ENCODE data around the gene LRRC37B. TPM values are rescaled to one million over a fixed set of nuclear protein-coding genes. Genes with fewer than 3 reads are reported as not detected.
A peak's percentile ranks its signal among the peaks of the same experiment; 100 is the strongest.
"Not testable (repeated sequence)": the region's sequence is repeated elsewhere in the genome, so short reads cannot be mapped to it uniquely, and the experiment has no call there.

LRRC37B gene
- total RNA-seq, 4 donors from 2014 or later, result 7.6 to 29.3 (median 14.7) TPM

DNA sequence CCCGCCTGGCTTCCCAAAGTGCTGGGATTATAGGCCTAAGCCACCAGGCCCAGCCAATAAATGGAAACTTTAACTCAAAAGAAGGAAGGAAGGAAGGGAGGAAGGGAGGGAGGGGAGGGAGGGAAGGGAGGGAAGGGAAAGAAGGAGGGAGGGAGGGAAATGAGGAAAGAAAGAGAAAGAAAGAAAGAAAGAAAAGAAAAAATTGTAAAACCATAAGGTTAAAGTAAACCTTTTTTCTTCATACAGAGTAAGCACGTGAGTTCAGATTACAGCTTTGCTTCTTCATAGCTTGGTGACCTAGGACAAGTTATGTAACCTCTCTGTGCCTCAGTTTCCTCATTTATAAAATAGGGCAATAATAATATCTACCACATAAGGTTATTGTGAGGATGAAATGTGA is 26.0 kb downstream of the LRRC37B start:
- DNase-seq (ENCODE audit: low spot score), result no peak
- no peak for ATAC-seq (ENCODE audit: low FRiP score)
- TF ChIP-seq, protein P1, sequence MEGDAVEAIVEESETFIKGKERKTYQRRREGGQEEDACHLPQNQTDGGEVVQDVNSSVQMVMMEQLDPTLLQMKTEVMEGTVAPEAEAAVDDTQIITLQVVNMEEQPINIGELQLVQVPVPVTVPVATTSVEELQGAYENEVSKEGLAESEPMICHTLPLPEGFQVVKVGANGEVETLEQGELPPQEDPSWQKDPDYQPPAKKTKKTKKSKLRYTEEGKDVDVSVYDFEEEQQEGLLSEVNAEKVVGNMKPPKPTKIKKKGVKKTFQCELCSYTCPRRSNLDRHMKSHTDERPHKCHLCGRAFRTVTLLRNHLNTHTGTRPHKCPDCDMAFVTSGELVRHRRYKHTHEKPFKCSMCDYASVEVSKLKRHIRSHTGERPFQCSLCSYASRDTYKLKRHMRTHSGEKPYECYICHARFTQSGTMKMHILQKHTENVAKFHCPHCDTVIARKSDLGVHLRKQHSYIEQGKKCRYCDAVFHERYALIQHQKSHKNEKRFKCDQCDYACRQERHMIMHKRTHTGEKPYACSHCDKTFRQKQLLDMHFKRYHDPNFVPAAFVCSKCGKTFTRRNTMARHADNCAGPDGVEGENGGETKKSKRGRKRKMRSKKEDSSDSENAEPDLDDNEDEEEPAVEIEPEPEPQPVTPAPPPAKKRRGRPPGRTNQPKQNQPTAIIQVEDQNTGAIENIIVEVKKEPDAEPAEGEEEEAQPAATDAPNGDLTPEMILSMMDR (IDR thresholded peaks at IDR 0.05), result no peak

DNA sequence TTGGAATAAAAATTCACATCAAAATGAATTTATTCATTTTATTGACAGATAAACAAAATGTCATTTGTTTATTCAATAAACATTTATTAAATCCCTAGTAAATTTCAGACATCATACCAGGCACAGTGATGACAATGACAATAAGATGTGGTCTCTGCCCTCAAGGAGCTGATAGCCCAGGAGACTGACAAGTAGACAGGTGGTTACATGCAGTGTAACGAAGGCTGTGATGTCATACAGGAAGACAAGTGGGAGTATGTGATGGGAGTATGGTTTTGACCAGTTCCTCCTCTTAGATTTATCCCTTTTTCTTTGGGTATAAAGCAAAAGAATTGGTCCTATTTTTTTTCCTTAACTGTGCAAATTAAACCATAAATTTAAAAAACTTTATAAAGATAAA is 26.6 kb downstream of the LRRC37B start:
- not testable (repeated sequence) for DNase-seq (ENCODE audit: low spot score); ATAC-seq (ENCODE audit: low FRiP score)

DNA sequence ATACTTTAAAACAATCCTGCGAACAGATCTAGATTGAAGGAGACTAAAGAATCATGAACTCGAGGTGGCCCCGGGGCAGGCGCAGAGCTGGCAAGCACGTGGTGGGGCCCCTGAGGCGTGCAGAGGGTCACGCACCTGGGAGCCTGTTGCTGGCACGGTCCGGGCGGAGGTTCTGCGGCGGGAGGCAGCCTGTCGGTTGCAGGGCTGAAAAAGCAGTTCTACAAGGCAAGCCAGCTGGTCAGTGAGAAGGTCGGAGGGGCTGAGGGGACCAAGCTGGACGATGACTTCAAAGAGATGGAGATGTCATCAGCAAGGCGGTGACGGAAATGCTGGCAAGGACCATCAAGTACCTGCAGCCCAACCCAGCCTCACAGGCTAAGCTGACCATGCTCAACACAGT is 33.1 kb downstream of the LRRC37B start:
- not testable (repeated sequence) for DNase-seq (ENCODE audit: low spot score); ATAC-seq (ENCODE audit: low FRiP score)

DNA sequence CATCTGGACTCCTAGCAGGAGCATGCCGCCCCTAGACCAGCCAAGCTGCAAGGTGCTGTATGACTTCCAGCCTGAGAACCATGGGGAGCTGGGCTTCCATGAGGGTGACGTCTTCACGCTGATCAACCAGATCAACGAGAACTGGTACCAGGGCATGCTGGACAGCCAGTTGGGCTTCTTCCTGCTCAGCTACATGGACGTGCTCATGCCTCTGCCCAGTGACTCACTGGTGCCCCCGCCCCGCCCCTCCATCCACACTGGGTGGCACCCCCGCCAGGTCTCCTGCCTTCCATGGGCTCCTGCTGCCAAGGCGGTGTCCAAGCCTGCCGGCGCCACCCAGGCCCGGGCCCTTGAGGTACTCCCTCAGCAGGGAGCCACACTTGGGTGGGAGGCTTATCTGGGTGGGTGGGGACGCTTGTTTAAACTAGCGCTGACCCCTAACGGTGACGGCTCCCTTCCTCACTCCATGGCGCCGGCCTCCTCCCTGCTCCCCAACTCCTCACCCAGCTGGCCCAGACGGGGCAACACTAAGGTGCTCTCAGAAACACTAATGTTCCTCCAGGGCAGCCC is 34.2 kb downstream of the LRRC37B start:
- not testable (repeated sequence) for DNase-seq (ENCODE audit: low spot score)

DNA sequence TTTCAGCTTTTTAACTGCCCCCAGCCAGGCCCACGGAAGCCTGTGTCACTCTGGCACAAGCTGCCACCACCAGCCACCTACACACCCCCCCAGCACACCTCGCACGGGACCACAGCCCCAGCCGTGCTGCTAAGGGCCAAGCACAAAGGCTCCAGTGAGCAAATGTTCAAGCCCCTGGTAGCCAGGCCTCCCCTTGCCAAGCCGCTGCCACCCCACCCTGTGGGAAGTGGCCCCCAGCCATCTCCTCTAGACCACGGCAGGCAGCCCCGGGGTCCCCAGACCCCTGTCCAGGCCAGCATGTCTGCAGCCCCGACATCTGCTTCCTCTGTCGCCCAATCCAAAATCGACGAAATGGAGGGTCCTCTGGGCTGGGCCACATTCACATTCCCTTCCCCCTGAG is 35.1 kb downstream of the LRRC37B start:
- not testable (repeated sequence) for ATAC-seq (ENCODE audit: low FRiP score); DNase-seq (ENCODE audit: low spot score)

More for the DNA sequence above, 34.2 kb downstream of the LRRC37B start:
- not testable (repeated sequence) for ATAC-seq (ENCODE audit: low FRiP score)

DNA sequence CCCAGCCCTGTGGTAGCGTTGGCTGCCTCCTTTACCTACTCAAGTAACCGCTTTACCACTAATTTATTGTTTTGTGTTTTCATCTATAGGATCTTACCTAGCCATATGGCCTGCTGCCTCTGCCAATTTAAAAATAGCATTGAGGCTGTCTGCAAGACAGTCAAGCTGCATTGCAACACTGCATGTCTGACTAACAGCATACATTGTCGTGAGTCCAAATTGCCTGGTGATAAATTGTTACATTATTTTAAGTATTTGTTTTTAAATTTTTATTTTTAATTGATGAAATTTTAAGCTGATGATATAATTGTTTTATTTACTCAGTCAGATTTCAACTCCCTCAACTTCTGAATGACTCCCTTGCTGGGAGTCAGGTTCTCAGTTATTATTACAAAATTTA is 38.4 kb downstream of the LRRC37B start:
- not testable (repeated sequence) for DNase-seq (ENCODE audit: low spot score); ATAC-seq (ENCODE audit: low FRiP score)

DNA sequence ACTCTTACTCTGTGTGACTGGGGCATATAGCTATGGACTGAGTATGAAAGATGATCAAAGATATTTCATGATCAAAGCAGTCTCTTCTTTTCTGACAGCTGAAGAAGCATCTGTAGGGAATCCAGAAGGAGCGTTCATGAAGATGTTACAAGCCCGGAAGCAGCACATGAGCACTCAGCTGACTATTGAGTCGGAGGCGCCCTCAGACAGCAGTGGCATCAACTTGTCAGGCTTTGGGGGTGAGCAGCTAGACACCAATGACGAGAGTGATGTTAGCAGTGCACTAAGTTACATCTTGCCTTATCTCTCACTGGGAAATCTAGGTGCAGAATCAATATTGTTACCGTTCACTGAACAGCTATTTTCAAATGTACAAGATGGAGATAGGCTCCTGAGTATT is 40.5 kb downstream of the LRRC37B start:
- DNase-seq (ENCODE audit: low spot score); ATAC-seq (ENCODE audit: low FRiP score): not testable (repeated sequence)

DNA sequence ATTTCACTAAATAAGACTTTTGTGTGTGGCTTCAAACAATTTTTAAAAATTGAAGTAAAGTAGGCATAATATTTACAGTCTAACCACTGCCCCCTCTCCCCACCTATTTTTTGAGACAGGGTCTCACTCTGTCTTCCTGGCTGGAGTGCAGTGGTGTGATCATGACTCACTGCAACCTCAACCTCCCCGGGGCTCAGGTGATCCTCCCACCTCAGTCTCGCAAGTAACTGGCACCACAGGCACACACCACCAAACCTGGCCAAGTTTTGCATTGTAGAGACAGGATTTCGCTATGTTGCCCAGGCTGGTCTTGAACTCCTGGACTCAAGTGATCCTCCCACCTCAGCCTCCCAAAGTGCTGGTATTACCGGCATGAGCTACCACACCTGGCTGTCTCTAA is 47.8 kb downstream of the LRRC37B start:
- not testable (repeated sequence) for DNase-seq (ENCODE audit: low spot score); ATAC-seq (ENCODE audit: low FRiP score)

DNA sequence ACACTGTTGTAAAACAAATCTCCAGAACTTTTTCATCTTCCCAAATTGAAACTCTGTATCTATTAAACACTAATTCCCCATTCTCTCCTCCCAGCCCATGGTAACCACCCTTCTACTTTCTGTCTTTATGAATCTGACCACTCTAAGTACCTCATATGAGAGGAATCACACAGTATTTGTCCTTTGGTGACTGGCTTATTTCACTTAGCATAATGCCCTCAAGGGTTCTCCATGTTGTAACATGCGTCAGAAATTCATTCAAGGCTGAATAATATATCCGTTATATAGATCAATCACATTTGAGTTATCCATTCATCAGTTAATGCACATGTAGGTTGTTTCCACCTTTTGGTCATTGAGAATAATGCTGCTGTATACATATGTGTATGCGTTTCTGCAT is 48.2 kb downstream of the LRRC37B start:
- DNase-seq (ENCODE audit: low spot score); ATAC-seq (ENCODE audit: low FRiP score): not testable (repeated sequence)

DNA sequence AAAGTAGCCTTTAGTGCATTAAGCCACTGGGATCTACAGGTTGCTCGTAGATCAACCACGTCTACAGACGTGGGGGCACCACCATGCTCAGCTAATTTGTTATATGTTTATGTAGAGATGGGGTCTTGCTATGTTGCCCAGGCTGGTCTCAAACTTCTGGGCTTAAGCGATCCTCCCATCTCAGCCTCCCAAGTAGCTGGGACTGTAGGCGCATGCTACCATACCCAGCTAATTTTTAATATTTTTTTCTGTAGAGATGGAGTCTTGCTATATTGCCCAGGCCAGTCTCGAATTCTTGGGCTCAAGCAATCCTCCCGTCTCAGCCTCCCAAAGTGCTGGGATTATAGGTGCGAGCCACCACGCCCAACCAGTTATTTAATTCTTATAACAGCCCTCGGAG is 49.3 kb downstream of the LRRC37B start:
- DNase-seq (ENCODE audit: low spot score); ATAC-seq (ENCODE audit: low FRiP score): not testable (repeated sequence)

DNA sequence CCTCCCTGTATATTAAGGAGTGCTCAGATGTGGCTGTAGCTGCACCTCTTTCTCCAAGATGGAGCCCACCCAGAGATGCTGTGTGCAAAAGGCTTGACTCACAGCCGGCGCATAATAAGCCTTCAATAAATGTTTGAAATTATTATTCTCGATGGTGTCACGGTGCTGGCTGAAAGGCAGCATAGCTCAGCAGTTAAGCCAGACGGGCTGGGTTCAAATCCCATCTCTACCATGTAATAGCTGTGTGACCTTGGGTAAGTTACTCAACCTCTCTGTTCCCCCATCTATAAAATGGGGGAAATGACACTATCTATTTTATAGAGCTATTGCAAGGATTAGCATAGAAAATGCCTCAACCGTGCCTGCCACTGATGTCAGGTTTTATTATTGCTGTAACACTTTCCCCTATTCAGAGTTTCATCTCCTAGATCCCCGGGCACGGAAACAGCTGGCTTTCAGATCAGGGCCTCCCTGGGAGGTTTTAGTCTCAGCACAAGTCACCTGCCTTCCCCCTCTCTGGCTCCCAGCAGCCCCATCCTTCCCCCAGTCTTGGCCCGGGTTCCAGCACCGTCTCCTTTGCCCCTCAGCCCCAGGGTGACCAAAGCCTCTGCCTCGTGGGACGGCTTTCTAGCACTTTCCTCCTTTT is 50.4 kb downstream of the LRRC37B start:
- not testable (repeated sequence) for ATAC-seq (ENCODE audit: low FRiP score); DNase-seq (ENCODE audit: low spot score)

DNA sequence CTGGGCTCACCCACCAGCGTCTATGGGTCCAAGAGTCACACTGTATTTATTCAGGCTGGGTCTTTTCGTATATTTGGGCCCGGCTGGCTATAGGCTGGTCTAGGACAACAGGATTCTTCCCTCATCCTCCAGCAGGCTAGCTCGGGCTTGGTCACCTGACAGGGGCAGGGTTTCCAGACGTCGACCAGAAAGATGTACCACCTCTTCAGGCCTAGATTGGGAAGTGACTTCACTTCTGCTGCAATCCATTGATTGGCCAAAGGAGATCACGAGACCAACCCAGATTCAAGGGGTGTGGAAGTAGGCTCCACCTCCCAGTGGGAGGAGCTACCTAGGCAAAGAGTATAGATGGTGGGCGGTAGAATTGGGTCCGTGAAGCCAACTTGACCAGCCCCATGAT is 53.5 kb downstream of the LRRC37B start:
- not testable (repeated sequence) for ATAC-seq (ENCODE audit: low FRiP score); DNase-seq (ENCODE audit: low spot score)

DNA sequence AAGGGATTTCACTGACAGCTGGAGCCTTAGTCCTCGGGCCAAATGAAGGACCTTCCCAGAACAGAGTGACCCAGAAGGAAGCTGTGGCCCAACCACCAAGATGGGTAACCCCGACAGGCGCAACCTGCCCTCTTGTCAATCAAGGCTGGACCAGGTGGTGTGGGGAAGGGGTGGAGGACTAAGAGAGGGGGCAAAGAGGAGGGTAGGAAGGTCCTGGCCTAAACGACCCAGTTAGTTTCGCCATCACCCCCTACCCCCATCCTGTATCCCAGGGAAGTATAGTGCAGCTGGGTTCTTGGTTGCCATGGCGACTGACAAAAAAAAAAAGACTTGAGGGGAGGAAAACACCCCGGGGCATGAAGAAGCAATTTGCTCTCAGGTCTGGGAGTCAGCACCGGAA is 54.7 kb downstream of the LRRC37B start:
- DNase-seq (ENCODE audit: low spot score); ATAC-seq (ENCODE audit: low FRiP score): not testable (repeated sequence)

DNA sequence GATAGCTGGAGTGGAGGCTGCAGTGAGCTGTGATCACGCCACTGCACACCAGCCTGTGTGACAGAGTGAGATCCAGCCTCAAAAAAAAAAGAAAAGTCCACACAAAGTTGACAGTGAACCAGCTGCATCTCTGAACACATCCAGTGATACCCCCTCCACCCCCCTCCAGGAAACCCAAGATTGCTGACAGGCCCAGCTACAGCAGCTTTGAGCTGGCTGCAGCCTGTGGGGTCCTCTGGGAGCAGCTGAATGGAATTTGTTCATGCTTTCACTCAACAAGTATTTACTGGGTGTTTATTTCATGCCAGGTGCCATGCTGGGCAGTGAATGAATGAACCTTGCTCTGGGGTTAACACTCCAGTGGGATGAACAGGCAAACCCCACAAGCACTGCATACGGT is 56.9 kb downstream of the LRRC37B start:
- not testable (repeated sequence) for ATAC-seq (ENCODE audit: low FRiP score)

DNA sequence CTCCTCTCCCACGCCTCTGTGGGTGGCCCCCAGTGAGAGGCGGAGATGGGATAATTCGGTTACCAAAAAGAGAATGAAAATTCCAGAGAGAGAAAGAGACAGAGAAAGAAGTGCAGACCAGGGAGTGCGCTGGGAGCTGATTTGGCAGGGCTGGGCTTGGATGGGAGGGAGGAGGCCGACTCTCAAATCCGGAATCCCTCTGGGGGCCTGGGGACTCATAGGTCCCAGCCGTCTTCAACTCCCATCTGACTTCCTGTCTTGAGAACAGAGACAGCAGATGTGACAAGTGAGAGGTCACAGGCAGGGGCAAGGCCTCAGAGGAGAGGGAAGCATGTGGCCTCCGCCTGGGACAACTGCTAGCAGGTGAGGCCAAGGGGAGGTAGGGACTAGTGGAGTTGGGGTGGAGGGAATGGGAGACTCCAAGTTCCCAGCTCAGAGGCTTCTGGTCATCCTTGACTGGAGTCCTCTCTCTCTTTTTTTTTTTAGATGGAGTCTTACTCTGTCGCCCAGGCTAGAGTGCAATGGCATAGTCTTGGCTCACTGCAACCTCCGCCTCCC is 59.0 kb downstream of the LRRC37B start:
- not testable (repeated sequence) for ATAC-seq (ENCODE audit: low FRiP score); DNase-seq (ENCODE audit: low spot score)

More for the DNA sequence above, 56.9 kb downstream of the LRRC37B start:
- not testable (repeated sequence) for DNase-seq (ENCODE audit: low spot score)

DNA sequence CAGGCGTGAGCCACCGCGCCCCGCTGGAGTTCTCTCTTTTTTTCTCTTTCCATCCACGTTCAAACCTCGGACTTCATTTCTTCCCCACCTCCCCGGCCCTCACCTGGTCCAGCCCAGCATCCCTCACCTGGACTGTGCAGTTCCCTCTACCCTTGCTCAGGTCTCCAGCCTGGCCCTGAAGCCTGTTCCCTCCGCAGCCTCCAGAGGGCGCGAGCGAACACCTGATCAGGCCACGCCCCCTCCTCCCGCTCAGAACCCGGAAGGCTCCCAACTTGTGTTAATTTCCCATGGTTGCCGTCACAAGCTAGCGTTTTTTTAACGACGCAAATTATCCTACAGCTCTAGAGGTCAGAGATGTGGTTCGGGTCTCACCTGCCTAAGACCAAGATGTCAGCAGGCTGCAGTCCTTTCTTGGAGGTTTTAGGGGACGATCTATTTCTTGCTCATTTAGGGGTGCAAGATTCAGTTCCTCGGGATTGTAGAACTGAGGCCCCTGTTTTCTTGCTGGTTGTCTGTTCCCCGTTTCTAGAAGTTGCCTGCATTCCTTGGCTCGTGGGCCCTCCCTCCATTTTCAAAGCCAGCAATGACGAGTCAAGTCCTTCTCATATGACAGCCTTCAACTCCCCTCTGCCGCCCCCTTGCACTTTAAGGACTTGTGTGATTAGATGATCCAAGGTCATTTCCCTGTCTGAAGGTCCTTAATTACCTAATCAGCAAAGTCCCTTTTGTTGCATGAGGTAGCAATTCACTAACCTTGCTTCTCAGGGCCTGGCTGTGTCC is 59.9 kb downstream of the LRRC37B start:
- peak; percentile 31 for DNase-seq (ENCODE audit: low spot score)
- peak; percentile 84 for ATAC-seq (ENCODE audit: low FRiP score)

DNA sequence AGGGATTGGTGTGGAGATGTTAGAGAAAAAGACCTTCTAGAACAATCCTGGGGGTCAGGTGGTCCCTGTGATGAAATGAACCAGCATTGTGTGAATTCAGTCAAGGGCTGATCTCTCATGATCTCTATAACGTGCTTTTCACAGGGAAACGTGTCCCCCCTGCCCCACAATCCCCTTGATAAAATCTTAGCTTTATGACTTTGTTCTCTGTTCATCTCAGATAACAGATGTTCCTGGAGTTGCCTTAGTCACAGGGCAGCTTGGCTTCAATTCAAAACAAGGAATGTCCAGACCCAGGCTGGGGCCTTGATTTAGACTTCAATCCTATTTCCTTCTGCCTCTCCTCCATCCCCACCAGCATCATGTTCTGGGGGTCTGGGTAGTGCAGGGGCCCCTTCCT is 61.9 kb downstream of the LRRC37B start:
- DNase-seq (ENCODE audit: low spot score); ATAC-seq (ENCODE audit: low FRiP score): not testable (repeated sequence)

DNA sequence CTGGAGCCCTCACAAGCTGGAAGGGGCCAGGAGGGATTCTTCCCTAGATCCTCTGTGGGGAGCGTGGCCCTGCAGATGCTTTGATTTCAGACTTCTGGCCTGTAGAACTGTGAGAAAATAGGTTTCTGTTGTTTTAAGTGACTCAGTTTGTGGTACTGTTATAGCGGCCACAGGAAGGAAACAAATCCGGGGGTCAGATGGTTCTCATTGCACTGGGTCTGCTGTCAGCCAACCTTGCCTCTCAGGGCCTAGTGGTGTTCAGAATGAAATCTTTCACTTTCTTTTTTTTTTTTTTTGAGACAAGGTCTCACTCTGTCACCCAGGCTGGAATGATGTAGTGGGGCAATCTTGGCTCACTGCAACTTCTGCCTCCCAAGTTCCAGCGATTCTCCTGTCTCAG is 64.8 kb downstream of the LRRC37B start:
- not testable (repeated sequence) for DNase-seq (ENCODE audit: low spot score); ATAC-seq (ENCODE audit: low FRiP score)

All from omental fat pad (tissue), 4 donors.